PC-3 (cell line): ENCODE data around the gene LARP4B. TPM values are rescaled to one million over a fixed set of nuclear protein-coding genes. Genes with fewer than 3 reads are reported as not detected.

Experiments used
- ATAC-seq: fragments of 200-7000 bp; cut with Tn5 transposase; 2 replicates; pipeline ENCODE4 v1.9.1; 2020; ENCODE audit warnings: mild to moderate bottlenecking, moderate library complexity
- BruUV-seq: library from RNA; stranded (reverse); fragments of 400-500 nt; replicated peaks from 2 replicates; lab custom pipeline; 2021; lab: Mats Ljungman, UMichigan
- CTCF ChIA-PET: fragments of 300-600 bp; sonication (Branson Sonifier 250); formaldehyde crosslinking; loops from one replicate; lab custom pipeline; 2022; ENCODE audit warnings: antibody characterized with exemption; lab: Charles Lee
- POLR2A ChIA-PET: fragments of 300-600 bp; sonication (Branson Sonifier 250); formaldehyde crosslinking; loops from one replicate; lab custom pipeline; 2022; ENCODE audit warnings: antibody characterized with exemption; ENCODE audit not compliant: unreplicated experiment; lab: Charles Lee
- DNase-seq: peaks from one replicate; pipeline ENCODE4 v3.0.0-alpha.2; 2015
- H2AFZ ChIP-seq: fragments of 300-600 bp; sonication (generic); 2 replicates; pipeline ENCODE4 v1.6.0; 2016; ENCODE audit warnings: antibody characterized with exemption, low read length
- H3F3A ChIP-seq: fragments of 300-600 bp; sonication (generic); one replicate; pipeline ENCODE4 v1.6.0; 2017; ENCODE audit warnings: antibody characterized with exemption, low read length, control low read depth, mild to moderate bottlenecking; ENCODE audit not compliant: unreplicated experiment
- H3K27ac ChIP-seq: fragments of 300-600 bp; sonication (generic); 2 replicates; pipeline ENCODE4 v1.5.1; 2016; ENCODE audit warnings: mild to moderate bottlenecking, low read length
- H3K27me3 ChIP-seq: fragments of 300-600 bp; sonication (generic); 2 replicates; pipeline ENCODE4 v1.6.1; 2016; ENCODE audit warnings: low read length, mixed read lengths
- H3K36me3 ChIP-seq: fragments of 300-600 bp; sonication (generic); 2 replicates; pipeline ENCODE4 v1.6.1; 2016; ENCODE audit warnings: low read depth, mixed run types, low read length, mixed read lengths
- H3K4me1 ChIP-seq: fragments of 300-600 bp; sonication (generic); 2 replicates; pipeline ENCODE4 v1.5.1; 2016; ENCODE audit warnings: low read length; ENCODE audit not compliant: insufficient read depth
- H3K4me2 ChIP-seq: fragments of 300-600 bp; sonication (generic); 2 replicates; pipeline ENCODE4 v1.6.0; 2016; ENCODE audit warnings: low read length
- H3K4me3 ChIP-seq: fragments of 300-600 bp; sonication (generic); 2 replicates; pipeline ENCODE4 v1.5.1; 2016; ENCODE audit warnings: mild to moderate bottlenecking, low read length, mixed read lengths
- H3K79me2 ChIP-seq: fragments of 300-600 bp; sonication (generic); 2 replicates; pipeline ENCODE4 v1.6.1; 2017; ENCODE audit warnings: low read length, mixed read lengths
- H3K9ac ChIP-seq: fragments of 300-600 bp; sonication (generic); 2 replicates; pipeline ENCODE4 v1.6.0; 2016; ENCODE audit warnings: mild to moderate bottlenecking, low read length
- H3K9me2 ChIP-seq: fragments of 300-600 bp; sonication (generic); replicated peaks from 2 replicates; pipeline ENCODE4 v1.6.1; 2016; ENCODE audit warnings: mixed run types, low read length, mixed read lengths
- H3K9me3 ChIP-seq: fragments of 300-600 bp; sonication (generic); 2 replicates; pipeline ENCODE4 v1.6.1; 2016; ENCODE audit warnings: low read length, mixed read lengths
- H4K20me1 ChIP-seq: fragments of 300-600 bp; sonication (generic); 2 replicates; pipeline ENCODE4 v1.6.1; 2016; ENCODE audit warnings: low read length, mixed read lengths
- EZH2 ChIP-seq: fragments of 300-600 bp; sonication (generic); IDR thresholded peaks from one replicate; pipeline ENCODE4 v1.6.1; 2017; ENCODE audit warnings: antibody characterized with exemption, mild to moderate bottlenecking, low read length; ENCODE audit not compliant: unreplicated experiment
- EZH2phosphoT487 ChIP-seq: fragments of 300-600 bp; sonication (generic); IDR thresholded peaks from 2 replicates; pipeline ENCODE4 v1.6.1; 2018; ENCODE audit warnings: mild to moderate bottlenecking, antibody characterized with exemption, low read length, borderline replicate concordance
- intact Hi-C: fragments of 100-400 bp; cut with micrococcal nuclease; formaldehyde crosslinking; loops from 2 replicates; pipeline ENCODE4 v1.9.0; 2023
- total RNA-seq: library from RNA; depleted of rRNA; stranded (reverse); fragments of >200 nt; gene quantifications from 2 replicates; pipeline ENCODE4 v1.2.3, GENCODE V29; 2014
- TF ChIP-seq, protein P1 (sequence below): fragments of 300-600 bp; sonication (generic); conservative IDR thresholded peaks from 2 replicates; pipeline ENCODE4 v1.5.1; 2017; ENCODE audit warnings: antibody characterized with exemption, low read depth, mild to moderate bottlenecking, low read length

The LARP4B gene
- total RNA-seq, 1 experiment from 2014 or later, result 33.9 TPM

- Histone ChIP-seq H3F3A (no peaks in the 10 kb centered on the region), H2AFZ (no peak overlapping the region), H3K9ac (no peak overlapping the region), H3K27me3 (no peaks in the 10 kb centered on the region), H3K36me3 (no peaks in the 10 kb centered on the region), H3K4me2 (no peak overlapping the region), H3K9me2 (no peaks in the 10 kb centered on the region), H3K79me2 (no peaks in the 10 kb centered on the region), H3K9me3 (no peaks in the 10 kb centered on the region), H3K4me1 (0 out of 2 replicates have a peak, but pooled peaks cover 10% of the 10 kb centered on the region), H3K4me3 (no peak overlapping the region), H3K27ac (no peak overlapping the region), H4K20me1 (no peaks in the 10 kb centered on the region)
- ChIA-PET POLR2A (no interaction called here), CTCF (no interaction called here)
- no peak for ATAC-seq
- TF ChIP-seq, protein P1, sequence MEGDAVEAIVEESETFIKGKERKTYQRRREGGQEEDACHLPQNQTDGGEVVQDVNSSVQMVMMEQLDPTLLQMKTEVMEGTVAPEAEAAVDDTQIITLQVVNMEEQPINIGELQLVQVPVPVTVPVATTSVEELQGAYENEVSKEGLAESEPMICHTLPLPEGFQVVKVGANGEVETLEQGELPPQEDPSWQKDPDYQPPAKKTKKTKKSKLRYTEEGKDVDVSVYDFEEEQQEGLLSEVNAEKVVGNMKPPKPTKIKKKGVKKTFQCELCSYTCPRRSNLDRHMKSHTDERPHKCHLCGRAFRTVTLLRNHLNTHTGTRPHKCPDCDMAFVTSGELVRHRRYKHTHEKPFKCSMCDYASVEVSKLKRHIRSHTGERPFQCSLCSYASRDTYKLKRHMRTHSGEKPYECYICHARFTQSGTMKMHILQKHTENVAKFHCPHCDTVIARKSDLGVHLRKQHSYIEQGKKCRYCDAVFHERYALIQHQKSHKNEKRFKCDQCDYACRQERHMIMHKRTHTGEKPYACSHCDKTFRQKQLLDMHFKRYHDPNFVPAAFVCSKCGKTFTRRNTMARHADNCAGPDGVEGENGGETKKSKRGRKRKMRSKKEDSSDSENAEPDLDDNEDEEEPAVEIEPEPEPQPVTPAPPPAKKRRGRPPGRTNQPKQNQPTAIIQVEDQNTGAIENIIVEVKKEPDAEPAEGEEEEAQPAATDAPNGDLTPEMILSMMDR, result no peak
- TF ChIP-seq EZH2 (no peak), EZH2phosphoT487 (no peak)
- no peak for DNase-seq
- BruUV-seq, result no TSS peak
- intact Hi-C loops, result no loop called here
These were observed 37.2 kb upstream of the LARP4B start for GRCh38 chr10:968546-969199.

GRCh38 chr10:966466-967235, 35.1 kb upstream of the LARP4B start:
- no peaks in the 10 kb centered on the region for H3K79me2 ChIP-seq
- H3K9me3 ChIP-seq, result no peaks in the 10 kb centered on the region
- H3K9me2 ChIP-seq, result no peaks in the 10 kb centered on the region
- CTCF ChIA-PET, result no interaction called here
- no peaks in the 10 kb centered on the region for H3F3A ChIP-seq
- H3K4me3 ChIP-seq, result no peak overlapping the region
- DNase-seq (no peak), ATAC-seq (no peak)
- no TSS peak for BruUV-seq
- H3K36me3 ChIP-seq, result no peaks in the 10 kb centered on the region
- H3K27me3 ChIP-seq, result no peaks in the 10 kb centered on the region
- no peak overlapping the region for H3K4me2 ChIP-seq
- no peaks in the 10 kb centered on the region for H4K20me1 ChIP-seq
- no peak overlapping the region for H2AFZ ChIP-seq
- POLR2A ChIA-PET, result no interaction called here
- intact Hi-C loops, result no loop called here
- TF ChIP-seq EZH2, result no peak
- TF ChIP-seq EZH2phosphoT487, result no peak
- TF ChIP-seq, protein P1, result no peak
- no peak overlapping the region for H3K27ac ChIP-seq
- 0 out of 2 replicates have a peak, but pooled peaks cover 10% of the 10 kb centered on the region for H3K4me1 ChIP-seq
- H3K9ac ChIP-seq, result no peak overlapping the region

GRCh38 chr10:964988-965417, 33.5 kb upstream of the LARP4B start:
- Histone ChIP-seq H3K9ac (no peak overlapping the region), H4K20me1 (no peaks in the 10 kb centered on the region), H3K27ac (no peak overlapping the region), H3K36me3 (no peaks in the 10 kb centered on the region), H3K4me2 (no peak overlapping the region), H2AFZ (no peak overlapping the region), H3K9me3 (no peaks in the 10 kb centered on the region), H3K79me2 (no peaks in the 10 kb centered on the region), H3K4me3 (no peak overlapping the region), H3K27me3 (no peaks in the 10 kb centered on the region), H3K4me1 (no peaks in the 10 kb centered on the region), H3F3A (no peaks in the 10 kb centered on the region), H3K9me2 (no peaks in the 10 kb centered on the region)
- ChIA-PET CTCF (no interaction called here), POLR2A (no interaction called here)
- DNase-seq (no peak), ATAC-seq (no peak)
- no peak for TF ChIP-seq EZH2
- TF ChIP-seq, protein P1, result no peak
- TF ChIP-seq EZH2phosphoT487, result no peak
- intact Hi-C loops, result no loop called here
- no TSS peak for BruUV-seq
